ENCODE data around the gene CCDC82.
"Not testable (repeated sequence)": the region's sequence is repeated elsewhere in the genome, so short reads cannot be mapped to it uniquely, and the experiment has no call there.

CCDC82 gene

DNA sequence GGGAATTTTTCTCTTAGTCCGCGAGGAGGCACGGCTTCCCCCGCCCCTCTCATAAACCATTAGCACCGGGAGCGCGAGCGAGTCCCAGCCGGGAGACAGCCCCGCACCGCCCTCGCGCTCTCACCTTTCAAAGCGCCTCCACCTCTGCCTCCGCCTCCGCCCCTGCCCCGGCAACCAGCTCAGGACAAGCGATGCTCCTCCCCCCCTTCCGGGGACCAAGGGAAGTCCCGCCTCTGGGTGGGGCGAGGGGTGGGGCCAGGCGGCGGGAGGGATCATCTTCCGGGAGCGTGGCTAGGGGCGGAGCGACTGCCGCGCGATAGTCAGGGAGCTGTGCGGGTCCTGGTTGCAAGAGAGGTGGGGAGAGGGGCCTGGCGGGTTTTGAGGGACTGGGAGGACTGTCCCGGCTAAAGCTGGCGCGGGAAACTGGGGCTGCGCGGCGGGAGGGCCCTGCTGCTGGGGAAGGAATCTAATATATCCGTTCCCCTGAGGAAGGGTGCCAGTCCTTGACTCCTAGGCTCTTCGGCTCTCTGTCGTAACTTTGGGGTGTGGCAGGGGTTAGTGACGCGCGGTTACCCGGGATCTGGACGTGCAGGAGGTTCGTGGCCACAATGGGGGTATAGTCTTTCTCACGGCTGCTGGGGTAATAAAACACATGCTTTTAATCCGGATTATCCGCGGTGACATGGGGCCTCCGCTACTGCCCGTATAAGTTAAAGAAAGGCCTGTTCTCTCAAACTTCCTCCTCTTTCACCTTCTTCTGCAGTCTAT is at the start of gene CCDC82, which contains the start of gene JRKL:
CCDC82 (minus strand) TSS at position 193 of the 768 bp plus-strand sequence. CDS start 5,165 bp downstream, outside the sequence.
JRKL (plus strand) TSS at position 294 of the 768 bp plus-strand sequence. CDS start 637 bp downstream, outside the sequence.
- peak; percentile 96 for DNase-seq

DNA sequence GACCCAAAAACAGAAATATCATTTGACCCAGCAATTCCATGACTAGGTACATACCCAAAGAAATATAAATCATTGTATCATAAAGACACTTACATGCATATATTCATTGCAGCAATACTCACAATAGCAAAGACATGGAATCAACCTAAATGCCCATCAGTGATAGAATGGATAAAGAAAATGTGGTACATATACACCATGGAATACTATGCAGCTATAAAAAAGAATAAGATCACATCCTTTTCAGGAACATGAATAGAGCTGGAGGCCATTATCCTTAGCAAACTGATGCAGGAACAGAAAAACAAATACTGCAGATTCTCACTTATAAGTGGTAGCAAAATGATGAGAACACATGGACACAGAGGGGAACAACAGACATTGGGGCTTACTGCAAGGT is 42.9 kb upstream of the CCDC82 start:
- not testable (repeated sequence) for DNase-seq

DNA sequence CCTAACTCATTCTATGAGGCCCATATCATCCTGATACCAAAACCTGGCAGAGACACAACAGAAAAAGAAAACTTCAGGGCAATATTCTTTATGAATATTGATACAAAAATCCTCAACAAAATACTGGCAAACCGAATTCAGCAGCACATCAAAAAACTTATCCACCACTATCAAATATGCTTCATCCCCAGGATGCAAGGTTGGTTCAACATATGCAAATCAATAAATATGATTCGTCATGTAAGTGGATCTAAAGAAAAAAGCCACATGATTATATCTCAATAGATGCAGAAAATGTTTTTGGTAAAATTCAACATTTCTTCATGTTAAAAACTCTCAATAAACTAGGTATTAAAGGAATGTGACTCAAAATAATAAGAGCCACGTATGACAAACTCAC is 41.0 kb upstream of the CCDC82 start:
- no peak for DNase-seq

DNA sequence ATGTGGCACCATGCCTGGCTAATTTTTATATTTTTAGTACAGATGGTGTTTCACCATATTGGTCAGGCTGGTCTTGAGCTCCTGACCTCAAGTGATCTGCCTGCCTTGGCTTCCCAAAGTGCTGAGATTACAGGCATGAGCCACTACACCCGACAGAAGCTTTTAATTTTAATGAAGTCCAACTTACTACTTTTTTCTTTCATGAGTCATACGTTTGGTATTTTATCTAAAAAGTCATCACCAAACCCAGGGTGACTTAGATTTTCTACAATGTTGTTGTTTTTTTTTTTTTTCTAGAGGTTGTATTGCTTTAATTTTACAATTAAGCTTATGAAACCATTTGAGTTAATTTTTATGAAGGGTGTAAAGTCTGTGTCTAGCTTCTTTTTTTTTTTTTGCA is 35.0 kb upstream of the CCDC82 start:
- no peak for DNase-seq

DNA sequence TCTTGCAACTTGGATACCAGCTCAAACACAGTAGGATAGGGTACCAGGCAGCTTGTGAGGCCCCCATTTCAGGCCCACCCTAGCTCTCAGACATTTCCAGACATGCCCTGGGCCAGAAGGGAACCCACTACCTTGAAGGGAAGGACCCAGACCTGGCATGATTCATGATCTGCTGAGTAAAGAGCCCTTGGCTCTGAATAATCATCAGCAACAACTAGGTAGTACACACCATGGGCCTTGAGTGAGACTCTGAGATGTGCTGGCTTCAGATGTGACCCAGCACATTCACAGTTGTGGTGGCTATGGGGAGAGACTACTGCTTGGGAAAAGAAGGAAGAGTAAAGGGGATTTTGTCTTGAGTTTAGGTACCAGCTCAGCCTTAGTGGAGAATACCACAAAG is 23.7 kb upstream of the CCDC82 start:
- DNase-seq: no peak

DNA sequence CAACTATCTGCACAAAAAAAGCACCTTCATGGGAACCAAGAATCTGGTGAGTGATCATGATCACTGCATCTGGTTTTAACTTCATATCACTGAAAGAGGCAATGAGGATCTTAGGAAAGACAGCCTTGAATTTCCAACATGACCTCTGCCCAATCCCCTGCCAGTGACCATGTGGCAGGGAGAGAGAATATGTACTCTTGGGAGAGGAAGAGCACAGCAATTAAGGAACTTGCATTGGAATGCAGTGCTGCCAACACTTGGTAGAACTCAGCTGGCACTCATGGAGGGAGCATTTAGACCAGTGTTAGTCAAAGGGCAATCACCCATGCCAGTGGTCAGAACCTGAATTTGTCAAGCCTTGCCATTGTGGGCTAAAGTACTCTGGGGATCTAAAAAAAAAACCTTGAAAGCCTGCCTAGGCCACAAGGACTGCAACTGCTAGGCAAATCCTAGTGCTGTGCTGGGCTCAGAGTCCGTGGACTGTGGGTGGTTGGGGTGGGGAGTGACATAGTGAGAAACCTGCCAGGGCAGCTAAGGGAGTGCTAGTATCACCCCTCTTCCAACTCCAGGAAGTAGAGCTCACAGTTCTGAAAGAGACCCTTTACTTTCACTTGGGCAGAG is 23.2 kb upstream of the CCDC82 start:
- no peak for DNase-seq

DNA sequence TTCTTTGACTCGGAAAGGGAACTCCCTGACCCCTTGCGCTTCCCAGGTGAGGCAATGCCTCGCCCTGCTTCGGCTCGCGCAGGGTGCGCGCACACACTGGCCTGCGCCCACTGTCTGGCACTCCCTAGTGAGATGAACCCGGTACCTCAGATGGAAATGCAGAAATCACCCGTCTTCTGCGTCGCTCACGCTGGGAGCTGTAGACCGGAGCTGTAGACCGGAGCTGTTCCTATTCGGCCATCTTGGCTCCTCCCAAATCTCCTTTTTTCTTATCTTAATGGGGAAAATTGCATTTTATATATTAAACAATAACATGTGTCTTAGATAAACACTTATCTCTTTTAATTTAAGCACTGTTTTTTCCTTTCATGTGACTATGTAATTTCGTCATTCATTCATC is 21.7 kb upstream of the CCDC82 start:
- not testable (repeated sequence) for DNase-seq

DNA sequence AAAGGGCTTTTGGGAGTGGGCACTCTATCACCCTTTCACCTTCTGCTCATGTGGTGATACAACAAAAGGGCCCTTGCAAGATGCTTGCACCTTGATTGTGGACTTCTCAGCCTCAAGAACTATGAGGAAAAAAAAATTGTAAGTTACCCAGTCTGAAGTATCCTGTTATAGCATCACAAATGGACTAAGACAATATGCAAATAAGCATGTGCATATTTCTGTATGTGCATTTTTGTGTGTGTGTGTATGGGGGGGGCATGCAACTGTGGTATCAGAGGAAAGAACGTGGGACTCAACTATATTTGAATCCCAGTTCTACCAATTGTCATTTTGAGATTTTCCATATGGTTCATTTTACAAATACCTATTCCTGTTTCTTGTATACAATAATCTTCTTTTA is 11.0 kb upstream of the CCDC82 start:
- DNase-seq: no peak

DNA sequence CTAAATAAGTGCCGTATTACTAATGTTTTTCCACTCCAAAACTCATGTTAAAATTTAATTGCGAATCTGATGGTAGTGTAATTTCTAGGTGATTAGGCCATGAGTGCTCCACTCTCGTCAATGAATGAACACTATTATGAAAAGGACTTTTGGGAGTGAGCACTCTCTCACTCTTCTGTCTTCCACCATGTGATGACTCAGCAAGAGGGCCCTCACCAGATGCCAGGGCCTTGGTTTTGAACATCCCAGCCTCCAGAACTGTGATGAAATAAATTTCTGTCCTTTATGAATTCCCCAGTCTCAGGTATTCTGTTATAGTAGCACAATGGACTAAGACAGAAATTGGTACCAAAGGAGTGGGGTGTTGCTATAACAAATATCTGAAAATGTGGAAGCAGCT is 8.2 kb upstream of the CCDC82 start:
- DNase-seq: no peak

DNA sequence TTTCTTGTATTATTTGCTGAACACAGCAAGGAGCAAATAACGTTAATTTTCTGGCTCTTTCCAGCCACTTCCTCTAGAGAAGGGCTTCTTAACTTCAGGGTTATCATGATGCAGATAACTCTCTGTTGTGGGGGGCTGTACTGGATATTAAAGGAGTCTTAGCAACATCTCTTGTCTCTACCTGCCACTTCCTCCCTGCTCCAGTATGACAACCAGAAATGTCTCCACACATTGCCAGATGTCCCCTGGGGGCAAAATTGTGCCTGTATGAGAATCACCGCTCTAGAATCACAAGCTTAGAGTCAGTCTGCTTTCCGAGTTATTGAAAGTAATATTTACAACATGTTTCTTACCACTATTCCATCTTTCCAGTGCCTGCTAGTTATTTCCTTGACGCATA is 6.9 kb upstream of the CCDC82 start:
- no peak for DNase-seq

DNA sequence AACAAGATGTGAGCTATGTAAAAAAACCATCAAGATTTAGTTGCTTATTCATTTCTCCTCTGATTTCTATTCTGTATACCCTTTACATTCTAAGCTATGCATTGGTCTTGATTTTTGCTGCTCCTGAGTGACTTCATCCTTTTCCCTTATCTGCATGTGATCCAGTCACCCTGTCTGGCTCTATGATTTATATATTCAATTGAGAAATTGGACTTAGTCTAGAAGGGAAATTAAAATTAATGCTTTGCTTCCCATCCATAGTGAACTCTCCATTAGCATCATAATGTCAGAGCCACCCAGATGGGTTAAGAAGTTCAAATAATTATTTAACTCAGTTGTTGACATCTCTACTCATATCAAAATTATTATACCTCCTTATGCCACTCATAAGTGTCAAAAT is 5.1 kb upstream of the CCDC82 start:
- DNase-seq: no peak

DNA sequence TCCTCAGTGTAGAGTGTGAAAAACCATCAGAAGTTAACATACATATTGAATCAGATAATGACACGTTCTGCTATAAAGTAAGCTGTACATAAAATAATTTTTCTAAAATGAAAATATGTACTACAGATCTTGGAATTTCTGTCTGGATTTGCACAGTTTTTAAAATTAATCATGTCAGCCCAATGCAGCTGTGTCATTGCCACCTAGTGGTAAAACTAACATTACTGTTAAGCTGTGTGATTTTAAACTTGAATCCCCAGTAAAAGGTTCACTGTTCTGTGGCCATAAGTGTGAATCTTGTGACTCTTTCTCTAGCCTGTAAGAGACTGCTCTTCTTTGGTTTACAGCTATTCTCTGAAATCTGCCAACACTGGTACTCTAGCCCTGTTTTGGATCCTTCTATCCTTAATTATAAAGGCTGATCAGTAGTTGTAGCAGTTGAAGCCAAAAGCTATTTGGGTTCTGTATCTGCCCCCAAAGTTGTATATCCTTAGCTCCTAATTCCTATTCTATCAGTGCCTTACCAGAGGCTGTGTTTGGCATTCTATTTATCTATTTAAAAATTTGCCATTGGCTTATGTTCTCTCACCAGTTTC is 4.1 kb upstream of the CCDC82 start:
- peak; percentile 27 for DNase-seq

DNA sequence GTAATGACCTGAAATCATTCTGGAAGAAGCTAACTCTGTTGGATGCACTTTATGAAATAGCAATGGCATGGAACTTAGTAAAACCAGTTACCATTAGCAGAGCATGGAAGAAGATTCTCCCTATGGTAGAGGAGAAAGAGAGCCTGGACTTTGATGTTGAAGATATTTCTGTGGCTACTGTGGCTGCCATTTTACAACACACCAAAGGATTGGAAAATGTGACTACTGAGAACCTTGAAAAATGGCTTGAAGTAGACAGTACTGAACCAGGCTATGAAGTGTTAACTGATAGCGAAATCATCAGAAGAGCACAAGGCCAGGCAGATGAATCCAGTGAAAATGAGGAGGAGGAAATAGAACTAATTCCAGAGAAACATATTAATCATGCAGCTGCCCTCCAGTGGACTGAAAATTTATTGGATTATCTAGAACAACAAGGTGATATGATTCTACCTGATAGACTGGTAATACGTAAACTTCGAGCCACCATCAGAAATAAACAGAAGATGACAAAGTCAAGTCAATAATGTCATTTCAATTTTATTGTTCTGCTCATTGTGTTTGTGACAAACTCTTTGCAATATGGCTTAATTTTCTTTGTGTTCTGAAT is 2.1 kb upstream of the CCDC82 start:
- DNase-seq: no peak

DNA sequence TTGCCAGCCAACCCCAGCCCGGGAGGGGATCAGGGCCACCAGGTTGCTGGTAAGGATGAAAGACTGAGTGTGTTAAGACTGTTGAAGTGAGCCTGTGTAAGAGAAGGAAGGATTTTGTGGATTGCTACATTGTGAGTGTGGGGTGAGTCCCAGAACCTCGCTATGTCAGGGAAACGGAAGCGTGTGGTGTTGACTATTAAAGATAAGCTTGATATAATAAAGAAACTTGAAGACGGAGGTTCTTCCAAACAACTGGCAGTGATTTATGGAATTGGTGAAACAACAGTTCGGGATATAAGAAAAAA is 728 bp upstream of the CCDC82 start:
- DNase-seq: no peak

DNA sequence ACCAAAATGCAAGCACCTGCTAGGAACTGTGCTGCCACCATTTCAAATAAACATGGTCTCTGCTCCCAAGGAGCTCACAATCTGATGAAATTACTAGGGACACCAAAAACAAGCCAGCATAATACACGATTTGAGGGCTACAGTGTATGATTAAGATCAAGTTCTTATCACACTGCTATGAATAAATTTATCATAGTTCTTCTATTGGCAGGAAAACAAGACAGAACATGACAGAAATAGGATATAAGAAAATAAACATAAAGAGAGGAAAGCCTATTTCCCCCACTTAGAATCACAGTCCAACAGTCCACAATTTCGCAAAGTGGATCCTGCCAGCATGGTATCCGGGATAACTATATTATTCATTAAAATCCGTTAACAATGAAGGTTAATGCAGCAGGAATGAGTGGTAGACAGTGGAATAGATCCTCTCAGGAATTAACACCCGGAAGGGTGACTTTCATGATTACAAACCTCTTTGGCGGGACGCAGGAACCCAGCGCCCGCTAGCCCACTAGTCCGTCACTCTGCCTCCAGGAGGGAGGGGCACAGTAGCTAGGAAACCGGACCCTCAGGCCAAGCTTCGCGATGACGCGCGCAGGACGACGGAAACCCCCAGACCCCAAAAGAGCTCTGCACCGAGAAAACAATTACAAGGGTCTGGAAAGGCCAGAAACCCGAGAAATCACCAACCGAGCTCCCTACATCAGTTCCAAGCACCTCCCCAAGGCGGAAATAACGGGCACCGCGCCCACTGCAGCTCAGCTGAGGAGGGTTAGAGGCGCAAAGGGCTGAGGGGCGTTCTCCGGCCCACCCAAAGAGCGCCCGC is 607 bp downstream of the CCDC82 start:
- peak; percentile 85 for DNase-seq

DNA sequence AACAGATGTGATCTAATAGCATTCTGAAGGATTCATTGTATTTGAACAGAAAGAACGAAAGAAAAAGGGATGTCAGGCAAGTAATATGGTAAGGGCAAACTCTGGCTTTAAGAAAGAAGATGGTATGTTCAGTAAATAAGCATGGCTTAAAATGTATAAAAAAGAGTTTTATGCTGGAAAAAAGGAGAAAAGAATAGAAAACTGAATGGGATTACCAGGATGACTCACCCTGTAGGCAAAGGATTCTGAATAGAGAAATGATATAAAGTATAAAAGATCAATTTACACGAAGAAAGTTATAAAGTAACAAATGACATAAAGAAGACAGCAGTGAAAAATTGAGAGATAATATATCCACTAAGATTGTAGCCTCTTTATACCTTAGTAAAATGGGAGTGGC is 4.5 kb downstream of the CCDC82 start:
- DNase-seq: no peak

DNA sequence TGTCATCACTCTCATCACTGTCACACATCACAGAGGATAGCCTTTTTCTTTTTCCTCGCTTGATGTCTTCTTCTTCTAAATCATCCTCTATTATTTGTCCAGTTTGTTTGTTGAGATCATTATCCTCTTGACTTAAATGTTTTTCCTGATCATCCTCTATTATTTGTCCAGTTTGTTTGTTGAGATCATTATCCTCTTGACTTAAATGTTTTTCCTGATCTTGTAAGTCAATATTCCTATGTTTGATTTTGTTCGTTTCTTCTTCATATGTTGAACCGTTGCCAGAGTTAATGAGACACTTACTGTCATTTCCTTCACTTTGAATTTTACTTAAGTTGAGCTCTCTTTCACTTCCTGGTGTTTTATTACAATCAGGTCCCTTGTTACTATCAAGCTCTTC is 5.6 kb downstream of the CCDC82 start:
- no peak for DNase-seq

DNA sequence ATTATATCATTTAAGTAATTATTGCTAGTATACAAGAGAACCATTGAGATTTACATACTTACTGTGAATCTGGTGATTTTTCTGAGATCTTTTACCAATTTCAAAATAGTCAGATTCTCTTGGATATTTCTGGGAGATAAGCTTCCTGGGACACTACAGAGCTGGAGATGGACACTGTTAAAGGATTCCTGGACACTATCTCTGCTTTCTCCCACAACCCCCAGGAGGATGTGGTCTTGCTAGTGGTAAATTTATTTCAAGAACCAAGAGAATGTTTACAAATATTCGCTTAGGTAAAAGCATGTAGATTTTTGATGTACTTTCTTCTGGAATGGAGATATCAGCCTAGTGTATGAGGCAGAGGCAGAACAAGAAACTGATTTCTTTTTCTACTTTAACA is 12.9 kb downstream of the CCDC82 start:
- no peak for DNase-seq

DNA sequence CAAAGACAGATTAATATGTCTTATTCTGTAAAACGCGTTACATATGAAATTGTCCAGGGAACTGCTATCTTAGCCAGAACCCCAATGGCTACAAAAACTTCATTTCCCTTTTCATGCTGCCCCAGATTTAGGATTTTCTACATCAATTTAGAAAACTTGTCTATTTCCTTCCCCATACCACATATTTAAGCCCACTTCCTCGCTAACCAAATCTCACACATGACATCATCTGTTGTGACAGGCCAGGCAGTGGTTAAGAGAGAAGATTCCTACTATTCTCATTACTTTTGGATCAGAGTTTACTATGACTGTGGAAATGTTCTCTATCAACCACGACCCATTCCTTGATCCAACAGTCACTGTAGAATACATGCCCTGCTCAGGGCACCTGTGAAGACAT is 15.9 kb downstream of the CCDC82 start:
- no peak for DNase-seq

DNA sequence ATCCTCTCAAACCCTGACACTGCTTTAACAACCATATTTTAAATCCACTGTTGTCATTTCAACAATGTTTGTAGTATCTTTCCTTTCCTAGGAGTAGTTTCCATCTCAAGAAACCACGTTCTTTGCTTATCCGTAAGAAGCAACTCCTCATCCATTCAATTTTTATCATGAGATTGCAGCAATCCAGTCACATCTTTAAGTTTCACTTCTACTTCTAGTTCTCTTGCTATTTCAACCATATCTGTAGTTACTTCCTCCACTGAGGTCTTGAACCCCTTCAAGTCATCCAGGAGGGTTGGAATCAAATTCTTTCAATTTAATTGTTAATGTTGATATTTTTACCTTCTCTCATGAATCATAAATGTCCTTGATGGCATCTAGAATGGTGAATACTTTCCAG is 22.4 kb downstream of the CCDC82 start:
- no peak for DNase-seq

DNA sequence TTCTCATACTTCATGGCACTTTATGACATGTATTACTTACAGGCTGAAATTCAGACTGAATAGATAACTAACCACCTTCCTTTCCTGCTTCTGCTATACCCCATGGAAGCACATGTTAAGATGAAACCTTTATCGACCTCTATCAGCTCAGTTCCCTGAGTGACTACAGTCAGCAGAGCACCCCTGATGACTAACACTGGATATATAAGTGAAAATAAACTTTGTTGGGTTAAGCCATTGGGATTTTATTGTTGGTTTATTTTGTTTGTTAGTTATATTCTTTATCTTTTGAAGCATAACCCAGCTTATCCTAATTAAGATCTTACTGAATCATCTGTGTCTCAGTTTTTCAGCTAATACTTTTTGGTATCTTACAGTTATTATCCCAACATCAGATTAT is 23.7 kb downstream of the CCDC82 start:
- no peak for DNase-seq

DNA sequence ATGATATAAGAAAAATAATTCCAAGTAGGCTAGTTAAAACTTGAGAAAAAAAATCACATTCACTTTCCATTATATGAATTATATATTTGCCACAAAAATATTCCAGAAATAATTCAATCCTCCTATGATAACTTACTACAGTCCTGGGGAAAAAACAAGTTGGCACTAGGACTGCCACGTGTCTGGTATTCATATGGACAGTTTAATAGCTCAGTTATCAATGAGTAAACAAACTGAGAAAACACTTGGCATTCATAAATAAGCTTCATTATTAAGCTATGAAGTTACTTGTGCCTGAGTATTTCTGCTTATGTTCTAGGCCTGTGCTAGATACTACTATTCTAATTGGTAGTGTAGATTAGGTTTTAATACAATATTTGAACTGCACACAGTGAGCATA is 24.2 kb downstream of the CCDC82 start:
- DNase-seq: no peak

DNA sequence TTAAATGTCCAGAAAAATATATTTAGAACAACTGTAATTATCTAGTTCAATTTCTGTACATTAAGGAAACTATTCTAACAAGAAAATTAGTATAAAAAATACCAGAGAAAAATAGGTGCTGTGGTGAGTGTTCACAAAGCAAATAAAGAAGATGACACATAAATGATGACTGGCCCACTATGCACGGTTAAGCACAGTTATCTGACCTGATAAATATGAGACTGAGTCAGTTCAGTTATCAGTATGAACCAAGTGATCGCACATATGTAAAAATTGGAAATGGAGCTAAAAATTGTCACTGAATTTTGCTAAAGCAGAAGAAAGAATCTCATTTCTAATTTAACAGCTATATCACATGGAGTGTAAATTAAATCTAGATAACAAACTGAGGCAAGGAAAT is 27.9 kb downstream of the CCDC82 start:
- DNase-seq: no peak
